Measurements from ENCODE around the gene GOLGB1. TPM values are rescaled to one million over a fixed set of nuclear protein-coding genes. Genes with fewer than 3 reads are reported as not detected.
"Not testable (repeated sequence)": the region's sequence is repeated elsewhere in the genome, so short reads cannot be mapped to it uniquely, and the experiment has no call there.

GOLGB1 gene
- total RNA-seq, 1 donor from 2014 or later: 65.0 TPM

- H3K27ac Mint-ChIP-seq (ENCODE audit: unreplicated experiment): no peak overlapping the region
- H3K4me3 Mint-ChIP-seq (ENCODE audit: unreplicated experiment): no peak overlapping the region
- no peaks in the 10 kb centered on the region for H3K9me3 Mint-ChIP-seq (ENCODE audit: low read depth)
- no peak for DNase-seq (ENCODE audit: low spot score)
- H3K27me3 Mint-ChIP-seq (ENCODE audit: low read depth): no peaks in the 10 kb centered on the region
- peaks cover 34% of the 10 kb centered on the region for H3K36me3 Mint-ChIP-seq (ENCODE audit: low read depth)
- TF ChIP-seq, protein P1, sequence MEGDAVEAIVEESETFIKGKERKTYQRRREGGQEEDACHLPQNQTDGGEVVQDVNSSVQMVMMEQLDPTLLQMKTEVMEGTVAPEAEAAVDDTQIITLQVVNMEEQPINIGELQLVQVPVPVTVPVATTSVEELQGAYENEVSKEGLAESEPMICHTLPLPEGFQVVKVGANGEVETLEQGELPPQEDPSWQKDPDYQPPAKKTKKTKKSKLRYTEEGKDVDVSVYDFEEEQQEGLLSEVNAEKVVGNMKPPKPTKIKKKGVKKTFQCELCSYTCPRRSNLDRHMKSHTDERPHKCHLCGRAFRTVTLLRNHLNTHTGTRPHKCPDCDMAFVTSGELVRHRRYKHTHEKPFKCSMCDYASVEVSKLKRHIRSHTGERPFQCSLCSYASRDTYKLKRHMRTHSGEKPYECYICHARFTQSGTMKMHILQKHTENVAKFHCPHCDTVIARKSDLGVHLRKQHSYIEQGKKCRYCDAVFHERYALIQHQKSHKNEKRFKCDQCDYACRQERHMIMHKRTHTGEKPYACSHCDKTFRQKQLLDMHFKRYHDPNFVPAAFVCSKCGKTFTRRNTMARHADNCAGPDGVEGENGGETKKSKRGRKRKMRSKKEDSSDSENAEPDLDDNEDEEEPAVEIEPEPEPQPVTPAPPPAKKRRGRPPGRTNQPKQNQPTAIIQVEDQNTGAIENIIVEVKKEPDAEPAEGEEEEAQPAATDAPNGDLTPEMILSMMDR (IDR thresholded peaks at IDR 0.05): no peak
- no peaks in the 10 kb centered on the region for H3K4me1 Mint-ChIP-seq (ENCODE audit: low read depth)
Observed at GRCh38 chr3:121786485-121786884, 36.9 kb upstream of the GOLGB1 start.

DNA sequence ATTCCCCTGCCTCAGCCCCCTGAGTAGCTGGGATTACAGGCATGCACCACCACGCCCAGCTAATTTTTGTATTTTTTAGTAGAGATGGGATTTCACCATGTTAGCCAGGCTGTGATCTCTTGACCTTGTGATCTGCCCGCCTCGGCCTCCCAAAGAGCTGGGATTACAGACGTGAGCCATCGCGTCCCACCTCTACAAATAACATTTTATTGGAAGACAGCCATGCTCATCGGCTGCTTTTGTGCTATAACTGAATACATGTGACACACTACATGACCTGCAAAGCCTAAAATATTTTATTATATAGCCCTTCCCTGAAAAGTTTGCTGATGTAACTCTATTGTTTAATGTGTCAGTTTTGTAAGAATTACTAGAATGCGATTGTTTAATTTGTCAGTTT lies 33.2 kb upstream of the GOLGB1 start:
- H3K27me3 Mint-ChIP-seq (ENCODE audit: low read depth); H3K4me1 Mint-ChIP-seq (ENCODE audit: low read depth); H3K27ac Mint-ChIP-seq (ENCODE audit: unreplicated experiment); DNase-seq (ENCODE audit: low spot score); H3K9me3 Mint-ChIP-seq (ENCODE audit: low read depth); H3K4me3 Mint-ChIP-seq (ENCODE audit: unreplicated experiment): not testable (repeated sequence)
- H3K36me3 Mint-ChIP-seq (ENCODE audit: low read depth): peaks cover 42% of the 10 kb centered on the region

DNA sequence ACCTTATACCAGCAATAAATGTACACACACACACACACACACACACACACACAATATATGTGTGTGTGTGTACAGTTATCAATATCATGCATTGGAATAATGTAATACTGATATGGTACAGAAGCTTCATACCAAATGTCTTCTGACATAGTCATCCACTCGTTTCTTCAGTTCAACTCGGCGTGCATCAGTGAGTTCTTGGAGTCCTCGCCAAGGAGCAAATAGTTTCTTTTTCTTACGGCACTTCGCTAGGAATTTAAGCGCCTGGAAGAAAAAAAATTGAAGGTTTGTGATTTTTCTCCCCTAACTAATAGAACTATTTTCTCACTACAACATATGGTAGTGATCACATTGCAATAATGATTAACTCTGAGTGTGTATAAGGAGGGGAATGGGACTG lies 32.1 kb upstream of the GOLGB1 start:
- no peak for DNase-seq (ENCODE audit: low spot score)
- TF ChIP-seq, protein P1 (IDR thresholded peaks at IDR 0.05): no peak
- Mint-ChIP-seq H3K27me3 (ENCODE audit: low read depth) (no peaks in the 10 kb centered on the region), H3K4me3 (ENCODE audit: unreplicated experiment) (no peak overlapping the region), H3K36me3 (ENCODE audit: low read depth) (peaks cover 40% of the 10 kb centered on the region), H3K4me1 (ENCODE audit: low read depth) (no peaks in the 10 kb centered on the region), H3K9me3 (ENCODE audit: low read depth) (no peaks in the 10 kb centered on the region), H3K27ac (ENCODE audit: unreplicated experiment) (no peak overlapping the region)

DNA sequence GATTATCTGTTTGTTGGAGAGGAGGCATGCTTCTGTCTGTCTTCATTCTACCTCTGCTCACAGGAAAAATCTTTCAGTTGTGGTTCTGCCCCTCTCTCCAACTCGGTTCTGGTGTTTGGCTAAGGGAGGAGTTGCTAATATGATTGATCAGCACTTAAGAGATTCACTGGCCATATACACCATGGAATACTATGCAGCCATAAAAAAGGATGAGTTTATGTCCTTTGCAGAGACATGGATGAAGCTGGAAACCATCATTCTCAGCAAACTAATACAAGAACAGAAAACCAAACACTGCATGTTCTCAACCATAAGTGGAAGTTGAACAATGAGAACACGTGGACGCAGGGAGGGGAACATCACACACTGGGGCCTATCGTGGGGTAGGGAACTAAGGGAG lies 25.6 kb upstream of the GOLGB1 start:
- not testable (repeated sequence) for H3K27me3 Mint-ChIP-seq (ENCODE audit: low read depth); DNase-seq (ENCODE audit: low spot score); H3K4me1 Mint-ChIP-seq (ENCODE audit: low read depth); H3K9me3 Mint-ChIP-seq (ENCODE audit: low read depth); H3K27ac Mint-ChIP-seq (ENCODE audit: unreplicated experiment); H3K4me3 Mint-ChIP-seq (ENCODE audit: unreplicated experiment)
- peaks cover 50% of the 10 kb centered on the region for H3K36me3 Mint-ChIP-seq (ENCODE audit: low read depth)

DNA sequence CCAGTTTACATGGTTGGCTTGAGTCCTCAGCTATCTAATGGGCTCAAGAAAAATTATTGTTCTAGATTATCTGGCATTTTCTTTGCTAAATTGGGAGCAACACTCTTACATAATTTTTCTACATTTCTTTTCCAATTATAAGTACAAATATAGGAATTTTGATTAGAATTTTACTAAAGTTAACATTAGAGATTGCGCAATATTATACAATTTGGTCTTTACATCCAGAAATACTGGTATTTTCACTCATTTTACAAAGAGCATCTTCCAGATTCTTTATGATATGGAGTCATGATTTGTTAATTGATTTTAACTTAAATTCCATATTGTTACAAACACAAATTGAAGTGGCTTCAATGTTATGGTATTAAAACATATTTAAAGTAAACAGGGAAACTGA lies 19.7 kb upstream of the GOLGB1 start:
- Mint-ChIP-seq H3K36me3 (ENCODE audit: low read depth) (peaks cover 24% of the 10 kb centered on the region), H3K27ac (ENCODE audit: unreplicated experiment) (no peak overlapping the region), H3K27me3 (ENCODE audit: low read depth) (no peaks in the 10 kb centered on the region), H3K4me3 (ENCODE audit: unreplicated experiment) (no peak overlapping the region), H3K9me3 (ENCODE audit: low read depth) (no peaks in the 10 kb centered on the region), H3K4me1 (ENCODE audit: low read depth) (no peaks in the 10 kb centered on the region)
- no peak for DNase-seq (ENCODE audit: low spot score)
- TF ChIP-seq, protein P1 (IDR thresholded peaks at IDR 0.05): no peak

DNA sequence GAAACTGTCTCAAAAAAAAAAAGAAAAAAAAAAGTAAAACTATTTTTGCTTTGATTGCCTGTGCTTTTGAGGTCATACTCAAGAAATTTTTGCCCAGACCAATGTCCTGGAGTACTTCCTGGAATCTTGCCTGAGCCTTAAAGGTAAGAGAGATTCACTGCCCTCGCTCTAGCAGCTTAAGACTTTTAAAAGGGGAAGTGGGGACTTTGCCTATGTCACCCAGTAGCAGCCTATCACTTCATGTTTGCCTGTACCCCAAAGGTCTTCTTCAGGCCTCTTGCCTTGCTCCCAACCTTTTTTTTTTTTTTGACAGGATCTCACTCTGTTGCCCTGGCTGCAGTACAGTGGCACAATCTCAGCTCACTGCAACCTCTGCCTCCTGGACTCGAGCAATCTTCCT lies 18.9 kb upstream of the GOLGB1 start:
- peaks cover 19% of the 10 kb centered on the region for H3K36me3 Mint-ChIP-seq (ENCODE audit: low read depth)

More for the DNA sequence above, 18.9 kb upstream of the GOLGB1 start:
- Mint-ChIP-seq H3K27ac (ENCODE audit: unreplicated experiment) (no peak overlapping the region), H3K9me3 (ENCODE audit: low read depth) (no peaks in the 10 kb centered on the region), H3K27me3 (ENCODE audit: low read depth) (no peaks in the 10 kb centered on the region), H3K4me1 (ENCODE audit: low read depth) (no peaks in the 10 kb centered on the region), H3K4me3 (ENCODE audit: unreplicated experiment) (no peak overlapping the region)
- no peak for DNase-seq (ENCODE audit: low spot score)
- TF ChIP-seq, protein P1 (IDR thresholded peaks at IDR 0.05): no peak
